CD14-positive monocyte (primary cell): Measurements from ENCODE around the gene CABLES2. TPM values are rescaled to one million over a fixed set of nuclear protein-coding genes. Genes with fewer than 3 reads are reported as not detected.

Source experiments
- DNase-seq, 3 donors: peaks; one replicate each; pipeline ENCODE4 v3.0.0-alpha.2; 2011 to 2022
- H2AFZ ChIP-seq: 2 replicates; pipeline ENCODE4 v1.6.0; 2012; ENCODE audit warnings: mild to moderate bottlenecking, low read depth, low read length, inconsistent platforms; ENCODE audit not compliant: insufficient read depth, poor library complexity, severe bottlenecking
- H3K27ac ChIP-seq, 2 donors: 1 replicate in 1 of 2; 2 replicates in 1 of 2; pipeline ENCODE4 v1.5.1; 2012 to 2013; ENCODE audit warnings: low read length in 2 of 2, control low read depth in 1 of 2, inconsistent platforms in 1 of 2, low read depth in 1 of 2, mild to moderate bottlenecking in 1 of 2
- H3K27me3 ChIP-seq, 2 donors: one replicate each; pipeline versions ENCODE4 v1.6.0 to v1.6.1; 2011 to 2013; ENCODE audit warnings: low read length in 2 of 2; ENCODE audit not compliant: control insufficient read depth in 2 of 2, insufficient read depth in 2 of 2
- H3K36me3 ChIP-seq, 2 donors: replicated peaks in 1 of 2; 1 replicate in 1 of 2; 2 replicates in 1 of 2; pipeline versions ENCODE4 v1.5.1 to v1.6.1; 2012 to 2013; ENCODE audit warnings: low read length in 2 of 2, control low read depth in 1 of 2, inconsistent platforms in 1 of 2, mild to moderate bottlenecking in 1 of 2; ENCODE audit not compliant: insufficient read depth in 2 of 2, control insufficient read depth in 1 of 2
- H3K4me1 ChIP-seq, 2 donors: 1 replicate in 1 of 2; 2 replicates in 1 of 2; pipeline versions ENCODE4 v1.5.1 to v1.6.1; 2012 to 2013; ENCODE audit warnings: low read length in 2 of 2, control low read depth in 1 of 2, inconsistent platforms in 1 of 2, mild to moderate bottlenecking in 1 of 2, moderate library complexity in 1 of 2; ENCODE audit not compliant: insufficient read depth in 2 of 2, control insufficient read depth in 1 of 2
- H3K4me2 ChIP-seq: replicated peaks from 2 replicates; pipeline ENCODE3; 2012; ENCODE audit warnings: low read length, moderate library complexity, mild to moderate bottlenecking; ENCODE audit not compliant: poor library complexity, severe bottlenecking; ENCODE audit errors: extremely low read depth
- H3K4me3 ChIP-seq, 3 experiments: fragments of 200-600 bp in 1 of 3; sonication (generic) in 1 of 3; replicated peaks in 1 of 3; 1 replicate in 2 of 3; 2 replicates in 1 of 3; pipeline ENCODE4 v1.5.1; 2011 to 2013; ENCODE audit warnings: low read length in 3 of 3, mild to moderate bottlenecking in 3 of 3, control low read depth in 2 of 3, low read depth in 2 of 3, inconsistent platforms in 1 of 3, moderate library complexity in 1 of 3
- H3K79me2 ChIP-seq: 2 replicates; pipeline ENCODE4 v1.6.0; 2012; ENCODE audit warnings: mild to moderate bottlenecking, control low read depth, inconsistent platforms, low read length, moderate library complexity; ENCODE audit not compliant: insufficient read depth
- H3K9ac ChIP-seq: 2 replicates; pipeline ENCODE4 v1.6.0; 2017; ENCODE audit warnings: low read length, mild to moderate bottlenecking; ENCODE audit not compliant: insufficient read depth, poor library complexity, severe bottlenecking
- H3K9me3 ChIP-seq, 2 donors: replicated peaks in 1 of 2; 1 replicate in 1 of 2; 2 replicates in 1 of 2; pipeline versions ENCODE4 v1.5.1 to v1.6.1; 2012 to 2013; ENCODE audit warnings: low read length in 2 of 2, control low read depth in 1 of 2; ENCODE audit not compliant: control insufficient read depth in 1 of 2, insufficient read depth in 1 of 2
- H4K20me1 ChIP-seq: 2 replicates; pipeline ENCODE4 v1.6.0; 2012; ENCODE audit warnings: mild to moderate bottlenecking, low read length, control low read depth, moderate library complexity; ENCODE audit not compliant: insufficient read depth
- H3K27ac Mint-ChIP-seq, 7 donors: one replicate each; pipeline ENCODE4 v1.8.0; 2020; ENCODE audit warnings: mild to moderate bottlenecking in 7 of 7, mixed read lengths in 7 of 7, moderate library complexity in 6 of 7, inconsistent platforms in 2 of 7
- H3K27me3 Mint-ChIP-seq, 3 donors: one replicate each; pipeline ENCODE4 v1.8.0; 2021 to 2022; ENCODE audit warnings: low read depth in 3 of 3, mild to moderate bottlenecking in 3 of 3, mixed read lengths in 3 of 3, moderate library complexity in 3 of 3, inconsistent platforms in 1 of 3
- H3K36me3 Mint-ChIP-seq, 2 donors: one replicate each; pipeline ENCODE4 v1.8.0; 2020; ENCODE audit warnings: mixed read lengths in 2 of 2, inconsistent platforms in 1 of 2, mild to moderate bottlenecking in 1 of 2
- H3K4me1 Mint-ChIP-seq: one replicate; pipeline ENCODE4 v1.8.0; 2020; ENCODE audit warnings: mild to moderate bottlenecking, mixed read lengths
- H3K4me3 Mint-ChIP-seq, 2 donors: one replicate each; pipeline ENCODE4 v1.8.0; 2020; ENCODE audit warnings: mild to moderate bottlenecking in 2 of 2, mixed read lengths in 2 of 2, moderate library complexity in 1 of 2
- H3K9me3 Mint-ChIP-seq, 7 donors: one replicate each; pipeline ENCODE4 v1.8.0; 2020 to 2022; ENCODE audit warnings: mixed read lengths in 7 of 7, mild to moderate bottlenecking in 6 of 7, moderate library complexity in 6 of 7, inconsistent platforms in 2 of 7
- WGBS: methylation state at CpG from one replicate; pipeline ENCODE4 v1.1.5; 2013; ENCODE audit warnings: missing lambda C conversion rate; ENCODE audit not compliant: insufficient coverage; 5-methylcytosine and 5-hydroxymethylcytosine counted together
- intact Hi-C, 2 donors: fragments of 100-400 bp; cut with micrococcal nuclease; formaldehyde crosslinking; loops; one replicate each; pipeline versions ENCODE4 v1.15.0 to v1.15.1; 2023
- polyA plus RNA-seq, 3 donors: library from polyadenylated mRNA; depleted of rRNA in 1 of 3; unstranded in 2 of 3; stranded (reverse) in 1 of 3; fragments of 300-500 nt in 2 of 3; fragments of >200 nt in 1 of 3; fragmentation: Illumina TruSeq in 2 of 3; gene quantifications; 1 replicate in 2 of 3; 2 replicates in 1 of 3; pipeline ENCODE4 v1.2.3, GENCODE V29; 2012 to 2021
- TF ChIP-seq, protein P1 (sequence below): fragments of 200-600 bp; IDR thresholded peaks from one replicate; pipeline ENCODE4 v1.8.0; 2022; ENCODE audit warnings: antibody characterized with exemption, mild to moderate bottlenecking

CABLES2 gene
- polyA plus RNA-seq, 3 donors = 0.60 to 4.0 (median 0.61) TPM

- DNase-seq = peak in 1 of 3 donors; percentile 22
- Mint-ChIP-seq H3K36me3 (no peaks in the 10 kb centered on the region), H3K9me3 (no peaks in the 10 kb centered on the region), H3K27ac (no peak overlapping the region), H3K4me3 (no peak overlapping the region), H3K4me1 (peaks cover 28% of the 10 kb centered on the region), H3K27me3 (peaks cover 12 to 17% (median 13%) of the 10 kb centered on the region in 3 donors)
- Histone ChIP-seq H3K36me3 (no peaks in the 10 kb centered on the region), H3K27ac (no peak overlapping the region), H3K4me3 (no peak overlapping the region), H2AFZ (peak overlapping the region; percentile 41), H3K27me3 (peaks cover 0 to 3% of the 10 kb centered on the region in 2 donors), H3K9ac (no peak overlapping the region), H3K4me2 (no peak overlapping the region), H3K9me3 (no peaks in the 10 kb centered on the region), H3K79me2 (peaks cover 13% of the 10 kb centered on the region), H3K4me1 (peaks cover 29 to 36% of the 10 kb centered on the region in 2 donors), H4K20me1 (peaks cover 10% of the 10 kb centered on the region)
- WGBS = 6% methylated on average over 18 of the region's 30 CpGs
- TF ChIP-seq, protein P1, sequence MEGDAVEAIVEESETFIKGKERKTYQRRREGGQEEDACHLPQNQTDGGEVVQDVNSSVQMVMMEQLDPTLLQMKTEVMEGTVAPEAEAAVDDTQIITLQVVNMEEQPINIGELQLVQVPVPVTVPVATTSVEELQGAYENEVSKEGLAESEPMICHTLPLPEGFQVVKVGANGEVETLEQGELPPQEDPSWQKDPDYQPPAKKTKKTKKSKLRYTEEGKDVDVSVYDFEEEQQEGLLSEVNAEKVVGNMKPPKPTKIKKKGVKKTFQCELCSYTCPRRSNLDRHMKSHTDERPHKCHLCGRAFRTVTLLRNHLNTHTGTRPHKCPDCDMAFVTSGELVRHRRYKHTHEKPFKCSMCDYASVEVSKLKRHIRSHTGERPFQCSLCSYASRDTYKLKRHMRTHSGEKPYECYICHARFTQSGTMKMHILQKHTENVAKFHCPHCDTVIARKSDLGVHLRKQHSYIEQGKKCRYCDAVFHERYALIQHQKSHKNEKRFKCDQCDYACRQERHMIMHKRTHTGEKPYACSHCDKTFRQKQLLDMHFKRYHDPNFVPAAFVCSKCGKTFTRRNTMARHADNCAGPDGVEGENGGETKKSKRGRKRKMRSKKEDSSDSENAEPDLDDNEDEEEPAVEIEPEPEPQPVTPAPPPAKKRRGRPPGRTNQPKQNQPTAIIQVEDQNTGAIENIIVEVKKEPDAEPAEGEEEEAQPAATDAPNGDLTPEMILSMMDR = peak; percentile 52
- intact Hi-C loops = loop anchor here (5.0 to 10.0 kb wide), 3 partner anchors 175 to 387 kb away; partner anchors contain the start of genes MRGBP (in 2 of the 2) and OSBPL2 (in 1 of the 2)
Measured at GRCh38 chr20:62409931-62410745, 3.1 kb upstream of the CABLES2 start.

- no peaks in the 10 kb centered on the region for H3K9me3 Mint-ChIP-seq
- Histone ChIP-seq H3K27me3 (peaks cover 0 to 3% of the 10 kb centered on the region in 2 donors), H3K79me2 (peaks cover 20% of the 10 kb centered on the region), H2AFZ (peak overlapping the region; percentile 41), H3K27ac (no peak overlapping the region), H3K4me2 (no peak overlapping the region), H3K36me3 (no peaks in the 10 kb centered on the region), H3K9me3 (no peaks in the 10 kb centered on the region), H3K9ac (no peak overlapping the region), H3K4me1 (peaks cover 30 to 41% of the 10 kb centered on the region in 2 donors), H4K20me1 (peaks cover 10% of the 10 kb centered on the region), H3K4me3 (no peak overlapping the region)
- H3K4me3 Mint-ChIP-seq = peak overlapping the region in 1 of 2 donors; percentile 24
- peaks cover 0 to under 1% of the 10 kb centered on the region in 2 donors for H3K36me3 Mint-ChIP-seq
- TF ChIP-seq, protein P1 = no peak
- H3K27ac Mint-ChIP-seq = no peak overlapping the region
- H3K4me1 Mint-ChIP-seq = peaks cover 32% of the 10 kb centered on the region
- peaks cover 12 to 17% (median 13%) of the 10 kb centered on the region in 3 donors for H3K27me3 Mint-ChIP-seq
- DNase-seq = no peak
- WGBS = 96% methylated on average over 11 of the region's 12 CpGs
- intact Hi-C loops = loop anchor here (5.0 to 10.0 kb wide), 3 partner anchors 174 to 388 kb away; partner anchors contain the start of genes MRGBP (in 2 of the 2) and OSBPL2 (in 1 of the 2)
Measured at GRCh38 chr20:62409086-62409853, 2.2 kb upstream of the CABLES2 start.
